CD4-positive, alpha-beta T cell (primary cell): ENCODE measurements around the gene VPS51. TPM values are rescaled to one million over a fixed set of nuclear protein-coding genes. Genes with fewer than 3 reads are reported as not detected.

ENCODE experiments used
- ATAC-seq: fragments of 200-7000 bp; cut with Tn5 transposase; one replicate; pipeline ENCODE4 v1.10.0; 2022; ENCODE audit warnings: mild to moderate bottlenecking; ENCODE audit not compliant: poor library complexity
- CTCF ChIA-PET: fragments of 350-600 bp; sonication (Branson Sonifier 250); formaldehyde crosslinking; loops from one replicate; lab custom pipeline; 2021; ENCODE audit warnings: antibody characterized with exemption, inconsistent platforms; lab: Charles Lee
- POLR2A ChIA-PET: fragments of 350-600 bp; sonication (Branson Sonifier 250); formaldehyde crosslinking; loops from one replicate; lab custom pipeline; 2021; ENCODE audit warnings: antibody characterized with exemption, inconsistent platforms; lab: Charles Lee
- DNase-seq, 14 experiments: peaks; one replicate each; pipeline ENCODE4 v3.0.0-alpha.2; 2013 to 2020; ENCODE audit warnings: mixed read lengths in 2 of 14
- H3K27ac ChIP-seq, 2 donors: one replicate each; pipeline versions ENCODE4 v1.5.1 to v1.7.0; 2013; ENCODE audit warnings: low read length in 2 of 2, low read depth in 1 of 2, mild to moderate bottlenecking in 1 of 2
- H3K27me3 ChIP-seq, 2 experiments: 1 replicate in 1 of 2; 2 replicates in 1 of 2; pipeline versions ENCODE4 v1.6.1 to v1.7.0; 2013; ENCODE audit warnings: low read length in 2 of 2, control low read depth in 1 of 2, mild to moderate bottlenecking in 1 of 2, moderate library complexity in 1 of 2; ENCODE audit not compliant: insufficient read depth in 2 of 2, control insufficient read depth in 1 of 2
- H3K36me3 ChIP-seq: one replicate; pipeline ENCODE4 v1.6.1; 2013; ENCODE audit warnings: low read length, control low read depth; ENCODE audit not compliant: insufficient read depth
- H3K4me1 ChIP-seq: one replicate; pipeline ENCODE4 v1.6.1; 2013; ENCODE audit warnings: low read length, control low read depth; ENCODE audit not compliant: insufficient read depth
- H3K4me3 ChIP-seq: one replicate; pipeline ENCODE4 v1.5.1; 2013; ENCODE audit warnings: mild to moderate bottlenecking, low read length, moderate library complexity
- H3K9me3 ChIP-seq, 2 experiments: 1 replicate in 1 of 2; 2 replicates in 1 of 2; pipeline versions ENCODE4 v1.6.1 to v1.7.0; 2013; ENCODE audit warnings: low read length in 2 of 2, mild to moderate bottlenecking in 2 of 2, control low read depth in 1 of 2, moderate library complexity in 1 of 2; ENCODE audit not compliant: control insufficient read depth in 1 of 2, insufficient read depth in 1 of 2
- H3K27ac Mint-ChIP-seq: one replicate; pipeline ENCODE4 v1.8.0; 2020; ENCODE audit warnings: mixed read lengths
- H3K27me3 Mint-ChIP-seq: one replicate; pipeline ENCODE4 v1.8.0; 2021; ENCODE audit warnings: mixed read lengths
- H3K36me3 Mint-ChIP-seq: one replicate; pipeline ENCODE4 v1.8.0; 2021; ENCODE audit warnings: low read depth, mixed read lengths
- H3K4me1 Mint-ChIP-seq: one replicate; pipeline ENCODE4 v1.8.0; 2021; ENCODE audit warnings: low read depth, mixed read lengths
- H3K4me3 Mint-ChIP-seq: one replicate; pipeline ENCODE4 v1.8.0; 2020; ENCODE audit warnings: mild to moderate bottlenecking, mixed read lengths
- H3K9me3 Mint-ChIP-seq: one replicate; pipeline ENCODE4 v1.8.0; 2020; ENCODE audit warnings: mixed read lengths
- CTCF ChIP-seq: fragments of 200-600 bp; IDR thresholded peaks from one replicate; pipeline ENCODE4 v1.8.0; 2022; ENCODE audit warnings: antibody characterized with exemption, mild to moderate bottlenecking
- intact Hi-C, 2 experiments: fragments of 100-400 bp; cut with DNase I in 1 of 2; cut with micrococcal nuclease in 1 of 2; formaldehyde crosslinking; loops; one replicate each; pipeline versions ENCODE4 v1.15.1 to v1.9.0; 2023 to 2025; cut with DNase I, micrococcal nuclease
- total RNA-seq, 174 experiments: library from RNA in 2 of 174; stranded (reverse) in 2 of 174; gene quantifications; one replicate each; pipeline ENCODE4 v1.2.3 and lab custom pipeline; 2021 to 2026

VPS51 gene
- total RNA-seq, 2 experiments from 2014 or later: 243 to 246 TPM

GRCh38 chr11:65156256-65156655 is 60.2 kb downstream of the VPS51 start:
- ChIA-PET POLR2A (no interaction called here), CTCF (no interaction called here)
- Histone ChIP-seq H3K9me3 (no peaks in the 10 kb centered on the region), H3K4me1 (no peaks in the 10 kb centered on the region), H3K36me3 (no peaks in the 10 kb centered on the region), H3K4me3 (no peak overlapping the region), H3K27ac (no peak overlapping the region), H3K27me3 (no peaks in the 10 kb centered on the region)
- intact Hi-C loops: no loop called here
- DNase-seq: no peak
- H3K4me1 Mint-ChIP-seq: no peaks in the 10 kb centered on the region
- H3K9me3 Mint-ChIP-seq: no peaks in the 10 kb centered on the region
- H3K27ac Mint-ChIP-seq: no peak overlapping the region
- peaks cover 4% of the 10 kb centered on the region for H3K27me3 Mint-ChIP-seq
- no peak for ATAC-seq
- no peak for TF ChIP-seq CTCF
- no peak overlapping the region for H3K4me3 Mint-ChIP-seq
- no peaks in the 10 kb centered on the region for H3K36me3 Mint-ChIP-seq

- H3K27ac ChIP-seq: no peak overlapping the region
- no peak for TF ChIP-seq CTCF
- no peaks in the 10 kb centered on the region for H3K27me3 ChIP-seq
- H3K4me3 ChIP-seq: no peak overlapping the region
- H3K9me3 ChIP-seq: no peaks in the 10 kb centered on the region
- intact Hi-C loops: no loop called here
- ChIA-PET POLR2A (no interaction called here), CTCF (no interaction called here)
- Mint-ChIP-seq H3K9me3 (no peaks in the 10 kb centered on the region), H3K27me3 (peaks cover 4% of the 10 kb centered on the region), H3K4me3 (no peak overlapping the region), H3K36me3 (no peaks in the 10 kb centered on the region), H3K27ac (no peak overlapping the region), H3K4me1 (no peaks in the 10 kb centered on the region)
- DNase-seq (no peak), ATAC-seq (no peak)
- H3K36me3 ChIP-seq: no peaks in the 10 kb centered on the region
- H3K4me1 ChIP-seq: no peaks in the 10 kb centered on the region
These were observed 60.9 kb downstream of the VPS51 start for GRCh38 chr11:65156926-65157325.

- ChIA-PET CTCF (no interaction called here), POLR2A (no interaction called here)
- Mint-ChIP-seq H3K4me3 (no peak overlapping the region), H3K4me1 (no peaks in the 10 kb centered on the region), H3K36me3 (no peaks in the 10 kb centered on the region), H3K27ac (no peak overlapping the region), H3K27me3 (peaks cover 4% of the 10 kb centered on the region), H3K9me3 (no peaks in the 10 kb centered on the region)
- Histone ChIP-seq H3K9me3 (no peaks in the 10 kb centered on the region), H3K36me3 (no peaks in the 10 kb centered on the region), H3K4me1 (no peaks in the 10 kb centered on the region), H3K4me3 (no peak overlapping the region), H3K27me3 (no peaks in the 10 kb centered on the region), H3K27ac (no peak overlapping the region)
- ATAC-seq (no peak), DNase-seq (no peak)
- intact Hi-C loops: no loop called here
- no peak for TF ChIP-seq CTCF
These were observed 61.3 kb downstream of the VPS51 start for GRCh38 chr11:65157336-65157735.
